NK-92 treated with Interleukin-12 subunit alpha and Interleukin-12 subunit beta, amount 100 ng/mL, for 24 hours (cell line): ENCODE results near the gene FBXO27.
"Not testable (repeated sequence)": the region's sequence is repeated elsewhere in the genome, so short reads cannot be mapped to it uniquely, and the experiment has no call there.

Experiments
- DNase-seq: peaks from one replicate; lab custom pipeline; 2025; lab: John Stamatoyannopoulos, UW

FBXO27 gene

GRCh38 chr19:39032063-39032918, at the start of gene FBXO27:
Gene FBXO27 (minus strand): TSS chr19:39032549. CDS start chr19:39032227, 322 bp downstream.
- DNase-seq: no peak

- DNase-seq: no peak
These were observed 48.1 kb upstream of the FBXO27 start for GRCh38 chr19:39080431-39080830.

- no peak for DNase-seq
These were observed 46.3 kb upstream of the FBXO27 start for GRCh38 chr19:39078436-39079200.

GRCh38 chr19:39077323-39077722, 45.0 kb upstream of the FBXO27 start:
- DNase-seq: no peak

GRCh38 chr19:39074942-39075341, 42.6 kb upstream of the FBXO27 start:
- no peak for DNase-seq

GRCh38 chr19:39074205-39074692, 41.9 kb upstream of the FBXO27 start:
- no peak for DNase-seq

GRCh38 chr19:39070888-39071287, 38.5 kb upstream of the FBXO27 start:
- DNase-seq: no peak

- not testable (repeated sequence) for DNase-seq
These were observed 35.9 kb upstream of the FBXO27 start for GRCh38 chr19:39068259-39068658.

GRCh38 chr19:39067104-39067503, 34.8 kb upstream of the FBXO27 start:
- DNase-seq: no peak

- no peak for DNase-seq
These were observed 33.6 kb upstream of the FBXO27 start for GRCh38 chr19:39065928-39066327.

GRCh38 chr19:39064405-39064804, 32.1 kb upstream of the FBXO27 start:
- DNase-seq: no peak

GRCh38 chr19:39060171-39060570, 27.8 kb upstream of the FBXO27 start:
- DNase-seq: no peak

GRCh38 chr19:39059302-39059701, 27.0 kb upstream of the FBXO27 start:
- DNase-seq: no peak

- no peak for DNase-seq
These were observed 25.3 kb upstream of the FBXO27 start for GRCh38 chr19:39057615-39058014.

GRCh38 chr19:39054091-39054470, 21.7 kb upstream of the FBXO27 start:
- no peak for DNase-seq

- no peak for DNase-seq
These were observed 21.1 kb upstream of the FBXO27 start for GRCh38 chr19:39053276-39054090.

GRCh38 chr19:39052846-39053245, 20.5 kb upstream of the FBXO27 start:
- no peak for DNase-seq

- peak; percentile 70 for DNase-seq
These were observed 19.9 kb upstream of the FBXO27 start for GRCh38 chr19:39052243-39052746.

GRCh38 chr19:39047073-39047472, 14.7 kb upstream of the FBXO27 start:
- no peak for DNase-seq

- no peak for DNase-seq
These were observed 13.9 kb upstream of the FBXO27 start for GRCh38 chr19:39046037-39046821.

GRCh38 chr19:39045506-39045905, 13.2 kb upstream of the FBXO27 start:
- DNase-seq: no peak
